ENCODE results near the gene BCAT1. TPM values are rescaled to one million over a fixed set of nuclear protein-coding genes. Genes with fewer than 3 reads are reported as not detected.
"Not testable (repeated sequence)": the region's sequence is repeated elsewhere in the genome, so short reads cannot be mapped to it uniquely, and the experiment has no call there.

The BCAT1 gene
- total RNA-seq, 1 donor, result 453 TPM

- DNase-seq (ENCODE audit: low read depth), result peak; percentile 22
- TF ChIP-seq, protein P1, sequence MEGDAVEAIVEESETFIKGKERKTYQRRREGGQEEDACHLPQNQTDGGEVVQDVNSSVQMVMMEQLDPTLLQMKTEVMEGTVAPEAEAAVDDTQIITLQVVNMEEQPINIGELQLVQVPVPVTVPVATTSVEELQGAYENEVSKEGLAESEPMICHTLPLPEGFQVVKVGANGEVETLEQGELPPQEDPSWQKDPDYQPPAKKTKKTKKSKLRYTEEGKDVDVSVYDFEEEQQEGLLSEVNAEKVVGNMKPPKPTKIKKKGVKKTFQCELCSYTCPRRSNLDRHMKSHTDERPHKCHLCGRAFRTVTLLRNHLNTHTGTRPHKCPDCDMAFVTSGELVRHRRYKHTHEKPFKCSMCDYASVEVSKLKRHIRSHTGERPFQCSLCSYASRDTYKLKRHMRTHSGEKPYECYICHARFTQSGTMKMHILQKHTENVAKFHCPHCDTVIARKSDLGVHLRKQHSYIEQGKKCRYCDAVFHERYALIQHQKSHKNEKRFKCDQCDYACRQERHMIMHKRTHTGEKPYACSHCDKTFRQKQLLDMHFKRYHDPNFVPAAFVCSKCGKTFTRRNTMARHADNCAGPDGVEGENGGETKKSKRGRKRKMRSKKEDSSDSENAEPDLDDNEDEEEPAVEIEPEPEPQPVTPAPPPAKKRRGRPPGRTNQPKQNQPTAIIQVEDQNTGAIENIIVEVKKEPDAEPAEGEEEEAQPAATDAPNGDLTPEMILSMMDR (IDR thresholded peaks at IDR 0.05; ENCODE audit: insufficient read depth, low read length), result no peak
- no peak overlapping the region for H3K4me3 ChIP-seq (ENCODE audit: low read depth, low read length)
These were observed 17.1 kb downstream of the BCAT1 start for GRCh38 chr12:24931666-24932405.

GRCh38 chr12:24929953-24930352 lies 18.9 kb downstream of the BCAT1 start:
- DNase-seq (ENCODE audit: low read depth), result no peak
- TF ChIP-seq, protein P1 (IDR thresholded peaks at IDR 0.05; ENCODE audit: insufficient read depth, low read length), result no peak
- H3K4me3 ChIP-seq (ENCODE audit: low read depth, low read length), result no peak overlapping the region

DNA sequence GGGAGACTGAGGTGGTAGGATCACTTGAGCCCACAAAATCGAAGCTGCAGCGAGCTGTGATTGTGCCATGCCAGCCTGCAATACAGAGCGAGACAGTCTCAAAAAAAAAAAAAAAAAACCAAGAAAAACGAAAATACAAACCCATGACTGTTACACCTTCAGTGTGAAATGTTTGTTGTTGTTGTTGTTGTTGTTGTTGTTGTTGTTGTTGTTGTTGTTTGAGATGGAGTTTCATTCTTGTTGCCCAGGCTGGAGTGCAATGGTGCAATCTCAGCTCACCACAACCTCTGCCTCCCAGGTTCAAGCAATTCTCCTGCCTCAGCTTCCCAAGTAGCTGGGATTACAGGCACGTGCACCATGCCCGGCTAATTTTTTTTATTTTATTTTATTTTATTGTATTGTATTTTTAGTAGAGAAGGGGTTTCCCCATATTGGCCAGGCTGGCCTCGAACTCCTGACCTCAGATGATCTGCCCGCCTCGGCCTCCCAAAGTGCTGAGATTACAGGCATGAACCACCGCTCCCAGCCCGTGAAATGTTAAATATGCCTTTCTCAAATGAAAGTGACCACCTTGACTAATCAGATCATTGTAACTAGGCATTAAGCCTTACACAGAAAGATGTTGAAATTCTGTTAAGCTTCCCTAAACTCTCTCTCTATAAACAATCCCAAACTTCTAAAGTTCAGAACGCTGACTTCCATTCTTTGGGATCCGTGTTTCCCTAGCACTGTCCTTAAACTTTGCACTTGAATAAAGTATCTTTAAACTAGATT lies 20.2 kb downstream of the BCAT1 start:
- H3K4me3 ChIP-seq (ENCODE audit: low read depth, low read length); DNase-seq (ENCODE audit: low read depth): not testable (repeated sequence)

DNA sequence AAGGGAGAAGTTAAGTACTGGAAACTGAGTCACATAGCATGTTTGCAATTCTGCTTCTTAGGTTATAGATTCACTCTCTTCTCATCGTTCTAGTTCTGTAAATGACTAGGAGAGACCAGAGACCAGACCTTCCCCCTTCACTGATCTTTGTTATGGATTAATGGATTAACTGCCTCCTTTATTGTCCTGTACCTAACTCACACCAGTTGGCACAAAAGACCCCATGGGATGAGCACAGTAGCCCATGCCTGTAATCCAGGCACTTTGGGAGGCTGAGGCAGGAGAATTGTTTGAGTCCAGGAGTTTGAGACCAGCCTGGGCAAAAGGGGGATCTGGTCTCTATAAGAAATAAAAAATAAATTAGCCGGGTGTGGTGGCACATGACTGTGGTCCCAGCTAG lies 20.8 kb downstream of the BCAT1 start:
- no peak for DNase-seq (ENCODE audit: low read depth)
- TF ChIP-seq, protein P1 (IDR thresholded peaks at IDR 0.05; ENCODE audit: insufficient read depth, low read length), result no peak
- no peak overlapping the region for H3K4me3 ChIP-seq (ENCODE audit: low read depth, low read length)

GRCh38 chr12:24926080-24926479 lies 22.8 kb downstream of the BCAT1 start:
- not testable (repeated sequence) for H3K4me3 ChIP-seq (ENCODE audit: low read depth, low read length); DNase-seq (ENCODE audit: low read depth)

DNA sequence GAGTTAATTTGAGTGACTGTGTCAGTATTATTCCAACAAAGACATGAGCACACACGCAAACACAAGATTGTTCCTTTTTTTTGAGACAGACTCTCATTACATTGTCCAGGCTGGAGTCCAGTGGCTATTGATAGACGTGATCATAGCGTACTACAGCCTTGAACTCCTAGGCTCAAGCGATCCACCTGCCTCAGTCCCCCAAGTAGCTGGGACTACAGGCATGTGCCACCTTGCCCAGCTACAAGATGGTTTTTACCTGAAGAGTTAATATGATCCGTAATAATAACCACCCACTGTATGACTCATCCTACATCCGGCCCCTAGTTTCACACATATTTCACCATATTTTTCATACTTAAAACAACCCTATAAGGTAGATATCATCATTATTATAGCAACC lies 26.8 kb downstream of the BCAT1 start:
- TF ChIP-seq, protein P1 (IDR thresholded peaks at IDR 0.05; ENCODE audit: insufficient read depth, low read length), result no peak
- H3K4me3 ChIP-seq (ENCODE audit: low read depth, low read length), result no peak overlapping the region
- DNase-seq (ENCODE audit: low read depth), result no peak

DNA sequence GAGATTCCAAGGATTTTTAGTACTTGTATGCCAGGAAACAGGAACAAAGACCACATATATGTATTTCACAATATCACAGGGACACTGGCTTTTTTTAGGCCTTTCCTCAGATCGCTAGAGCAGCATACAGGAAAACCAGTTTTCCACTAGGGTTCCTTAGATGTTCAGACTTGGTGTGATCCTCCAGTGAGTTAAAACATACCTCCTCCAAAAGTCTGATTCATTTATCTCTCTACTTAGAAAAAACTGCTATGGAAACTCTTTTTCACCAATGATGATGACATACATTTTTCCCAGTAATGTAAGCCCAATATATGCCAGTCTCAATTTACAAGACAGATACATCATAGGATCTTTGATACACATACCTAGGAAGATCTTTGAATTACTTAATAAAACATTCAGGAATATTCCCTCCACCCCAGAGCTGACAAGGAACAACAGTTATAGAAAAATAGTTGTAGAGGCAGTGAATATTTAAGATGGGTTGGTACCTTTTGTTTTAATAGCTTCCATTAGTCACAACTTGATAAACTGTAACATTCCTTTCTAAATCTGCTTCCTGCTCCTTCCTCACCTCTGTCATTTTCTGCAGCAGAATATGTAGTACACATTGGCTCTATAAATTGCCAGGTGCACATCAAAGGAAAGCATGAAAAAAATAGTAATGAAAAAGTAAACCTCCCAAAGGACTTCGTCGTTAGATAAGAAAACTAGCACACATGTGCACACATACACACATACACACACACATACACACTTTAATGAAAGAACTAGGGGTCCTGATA lies 27.5 kb downstream of the BCAT1 start:
- TF ChIP-seq, protein P1 (IDR thresholded peaks at IDR 0.05; ENCODE audit: insufficient read depth, low read length), result no peak
- DNase-seq (ENCODE audit: low read depth), result peak; percentile 57

More for the DNA sequence above, 27.5 kb downstream of the BCAT1 start:
- H3K4me3 ChIP-seq (ENCODE audit: low read depth, low read length), result no peak overlapping the region
